Measurements from ENCODE around the gene MOSPD2.

DNA sequence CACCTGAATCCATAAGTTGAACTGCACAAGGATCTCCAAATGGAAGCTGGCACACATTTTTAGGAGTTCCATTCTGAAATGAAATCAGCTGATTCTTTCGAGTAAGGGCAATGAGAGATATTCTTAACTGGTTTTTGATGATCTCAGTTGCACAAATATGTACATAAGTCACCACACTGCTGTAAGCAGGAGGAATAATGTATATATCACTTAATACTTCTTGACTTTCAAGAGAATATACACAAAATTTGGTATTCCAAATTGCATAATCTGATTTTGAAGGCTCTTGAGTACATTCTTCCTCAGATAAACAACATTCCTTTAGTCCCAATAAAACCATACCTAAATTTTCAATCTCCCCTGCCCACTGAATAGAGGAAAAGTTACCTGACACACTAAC, 8.6 kb upstream of the MOSPD2 start:
- TF ChIP-seq, protein P1, sequence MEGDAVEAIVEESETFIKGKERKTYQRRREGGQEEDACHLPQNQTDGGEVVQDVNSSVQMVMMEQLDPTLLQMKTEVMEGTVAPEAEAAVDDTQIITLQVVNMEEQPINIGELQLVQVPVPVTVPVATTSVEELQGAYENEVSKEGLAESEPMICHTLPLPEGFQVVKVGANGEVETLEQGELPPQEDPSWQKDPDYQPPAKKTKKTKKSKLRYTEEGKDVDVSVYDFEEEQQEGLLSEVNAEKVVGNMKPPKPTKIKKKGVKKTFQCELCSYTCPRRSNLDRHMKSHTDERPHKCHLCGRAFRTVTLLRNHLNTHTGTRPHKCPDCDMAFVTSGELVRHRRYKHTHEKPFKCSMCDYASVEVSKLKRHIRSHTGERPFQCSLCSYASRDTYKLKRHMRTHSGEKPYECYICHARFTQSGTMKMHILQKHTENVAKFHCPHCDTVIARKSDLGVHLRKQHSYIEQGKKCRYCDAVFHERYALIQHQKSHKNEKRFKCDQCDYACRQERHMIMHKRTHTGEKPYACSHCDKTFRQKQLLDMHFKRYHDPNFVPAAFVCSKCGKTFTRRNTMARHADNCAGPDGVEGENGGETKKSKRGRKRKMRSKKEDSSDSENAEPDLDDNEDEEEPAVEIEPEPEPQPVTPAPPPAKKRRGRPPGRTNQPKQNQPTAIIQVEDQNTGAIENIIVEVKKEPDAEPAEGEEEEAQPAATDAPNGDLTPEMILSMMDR (IDR thresholded peaks at IDR 0.05; ENCODE audit: low read length) = no peak
- TF ChIP-seq EZH2 (optimal IDR thresholded peaks at IDR 0.05; ENCODE audit: low read depth, low read length) (no peak), EZH2phosphoT487 (IDR thresholded peaks at IDR 0.05; ENCODE audit: low read length) (no peak)

Measured in MM.1S (cell line).